NCI-H446 treated with DMSO at 0.1 percent for 48 hours (cell line): Measurements from ENCODE around the gene ATAD1.
"Not testable (repeated sequence)": the region's sequence is repeated elsewhere in the genome, so short reads cannot be mapped to it uniquely, and the experiment has no call there.

ENCODE experiments used
- DNase-seq: peaks from one replicate; lab custom pipeline; 2025; lab: John Stamatoyannopoulos, UW

ATAD1 gene

DNA sequence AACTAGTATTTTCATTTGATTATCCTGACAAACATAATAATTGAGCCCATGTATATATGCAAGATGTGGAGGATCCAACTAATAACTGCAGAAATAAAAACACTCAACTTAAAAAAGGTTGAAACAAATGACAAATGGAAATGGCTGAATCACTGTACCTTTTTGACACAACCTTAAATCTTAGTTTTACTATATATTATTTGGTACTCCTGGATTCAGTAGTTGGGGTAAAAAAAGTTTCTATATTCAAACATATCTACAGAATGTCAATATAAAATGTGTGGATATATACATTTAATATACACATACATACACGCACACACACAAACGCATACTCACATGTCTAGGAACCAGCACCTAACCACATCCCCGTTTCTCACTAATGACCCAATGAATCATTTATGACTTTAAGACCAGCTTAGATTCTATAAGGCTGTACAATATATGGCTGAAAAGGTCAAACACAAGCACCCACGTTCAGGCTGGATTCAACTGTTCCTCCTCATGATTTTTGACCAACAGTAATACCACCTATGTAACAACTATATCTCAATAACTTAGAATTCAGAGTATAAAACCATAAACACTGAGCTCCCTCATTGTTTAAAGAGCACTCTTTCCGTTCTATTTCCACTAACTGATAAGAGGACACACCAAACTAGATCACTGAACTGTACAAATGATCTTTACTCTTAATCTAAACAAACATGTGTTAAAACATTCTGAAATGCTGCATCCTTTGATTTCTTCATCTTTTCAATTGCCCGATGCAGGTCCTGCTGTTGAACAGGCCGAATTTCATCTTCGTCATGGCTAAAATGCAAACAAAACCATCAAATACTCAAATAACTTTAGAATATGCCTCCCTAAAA is 63.8 kb downstream of the ATAD1 start:
- no peak for DNase-seq

DNA sequence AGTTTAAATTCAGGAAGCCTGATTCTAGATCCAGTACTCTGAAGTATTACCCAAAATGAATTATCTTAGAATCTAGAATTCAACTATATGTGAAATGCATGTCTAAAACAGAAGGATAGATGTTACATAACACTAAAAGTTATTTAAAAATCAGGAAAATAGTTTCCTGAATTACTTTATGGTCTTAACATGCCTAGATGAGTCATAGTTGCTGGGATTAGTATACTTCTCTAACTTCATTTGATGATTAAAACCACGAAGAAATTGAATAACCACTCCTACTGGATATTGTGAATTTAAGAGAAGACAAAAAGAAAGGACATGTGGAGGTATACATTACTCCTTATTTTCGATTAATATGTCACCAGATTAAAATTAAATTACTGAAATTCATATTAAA is 65.5 kb downstream of the ATAD1 start:
- no peak for DNase-seq

DNA sequence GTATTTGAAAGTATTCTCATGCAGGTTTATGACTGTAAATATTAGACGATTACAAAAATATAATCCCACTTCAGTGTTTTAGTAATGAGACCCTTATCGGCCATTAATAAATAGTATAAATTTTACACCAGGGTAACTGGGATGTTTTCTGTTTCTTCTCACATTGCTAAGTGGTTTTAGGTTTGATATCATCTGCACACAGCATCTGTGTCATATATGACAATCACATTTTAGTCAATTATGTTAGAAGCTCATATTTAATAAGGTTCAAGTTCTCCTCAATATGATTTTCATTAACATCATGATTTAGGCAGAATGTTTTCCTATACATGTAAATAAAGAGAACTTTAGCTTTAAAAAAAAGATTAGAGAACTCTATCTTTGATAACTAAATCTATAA is 66.8 kb downstream of the ATAD1 start:
- DNase-seq = no peak

DNA sequence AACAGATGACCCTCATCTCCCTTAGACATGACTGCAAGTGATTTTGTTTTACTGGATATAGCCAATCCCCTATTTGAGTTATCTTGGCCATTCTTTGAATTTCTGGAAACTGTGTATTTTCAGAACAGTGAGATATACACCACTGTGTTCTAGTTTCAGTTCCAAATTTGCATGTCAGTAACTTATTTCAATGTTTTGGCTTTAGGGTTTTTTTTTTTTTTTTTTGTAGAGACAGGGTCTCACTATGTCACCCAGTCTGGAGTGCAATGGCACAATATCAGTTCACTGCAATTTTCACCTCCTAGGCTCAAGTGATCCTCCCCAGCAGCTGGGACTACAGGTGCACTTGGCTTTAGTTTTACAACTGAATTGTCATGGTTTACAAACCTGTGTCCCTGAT is 67.2 kb downstream of the ATAD1 start:
- no peak for DNase-seq

DNA sequence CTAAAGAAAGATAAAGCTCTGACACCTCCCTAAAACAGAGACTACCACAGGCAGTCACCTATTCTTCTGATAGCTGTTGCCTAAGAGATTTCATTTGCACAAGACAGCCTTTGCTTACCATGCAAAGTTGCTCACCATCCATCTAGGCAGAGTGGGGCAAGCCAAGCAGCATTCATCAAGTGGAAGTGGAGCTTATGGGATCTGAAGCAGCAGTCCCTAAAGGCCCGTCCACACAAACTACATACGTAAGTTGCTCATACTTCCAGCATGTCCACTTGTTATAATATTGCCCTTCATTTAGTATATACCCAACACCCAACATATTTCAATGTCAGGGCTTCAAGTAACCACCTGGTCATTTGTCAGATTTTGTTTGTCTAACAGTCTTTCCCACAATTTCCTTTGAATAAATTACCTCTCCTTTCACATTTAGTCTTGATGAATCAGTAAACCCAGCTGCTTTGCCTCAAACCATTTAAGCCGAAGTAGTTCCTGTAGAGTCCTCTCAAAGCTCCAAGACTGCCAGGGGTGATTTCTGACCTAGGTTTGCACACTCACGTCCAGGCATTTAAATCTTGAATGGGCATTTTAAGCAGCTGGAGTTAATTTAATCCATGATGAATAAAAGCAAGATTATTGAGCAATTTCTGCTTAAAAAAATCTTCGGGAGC is 67.9 kb downstream of the ATAD1 start:
- no peak for DNase-seq

DNA sequence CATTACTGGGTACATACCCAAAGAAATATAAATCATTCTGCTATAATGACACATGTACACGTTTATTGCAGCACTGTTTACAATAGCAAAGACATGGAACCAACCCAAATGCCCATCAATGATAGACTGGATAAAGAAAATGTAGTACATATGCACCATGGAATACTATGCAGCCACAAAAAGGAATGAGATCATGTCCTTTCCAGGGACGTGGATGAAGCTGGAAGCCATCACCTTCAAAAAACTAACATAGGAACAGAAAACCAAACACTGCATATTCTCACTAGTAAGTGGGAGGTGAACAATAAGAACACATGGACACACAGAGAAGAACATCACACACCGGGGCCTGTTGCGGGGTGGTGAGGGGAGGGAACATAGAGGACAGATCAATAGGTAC is 69.8 kb downstream of the ATAD1 start:
- DNase-seq = not testable (repeated sequence)

DNA sequence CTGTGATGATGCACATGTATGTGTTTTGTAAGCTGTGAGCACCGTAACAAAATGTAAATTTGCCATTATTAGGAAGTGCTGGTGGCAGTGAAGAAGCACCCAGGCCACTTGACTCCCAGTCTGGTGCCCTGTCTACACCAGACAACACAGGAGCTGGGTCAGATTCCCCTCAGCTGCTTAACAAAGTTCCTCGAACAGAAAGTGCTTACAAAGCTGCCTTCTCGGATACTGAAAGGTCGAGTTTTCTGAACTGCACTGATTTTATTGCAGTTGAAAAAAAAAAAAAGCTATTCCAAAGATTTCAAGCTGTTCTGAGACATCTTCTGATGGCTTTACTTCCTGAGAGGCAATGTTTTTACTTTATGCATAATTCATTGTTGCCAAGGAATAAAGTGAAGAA is 71.1 kb downstream of the ATAD1 start:
- no peak for DNase-seq

DNA sequence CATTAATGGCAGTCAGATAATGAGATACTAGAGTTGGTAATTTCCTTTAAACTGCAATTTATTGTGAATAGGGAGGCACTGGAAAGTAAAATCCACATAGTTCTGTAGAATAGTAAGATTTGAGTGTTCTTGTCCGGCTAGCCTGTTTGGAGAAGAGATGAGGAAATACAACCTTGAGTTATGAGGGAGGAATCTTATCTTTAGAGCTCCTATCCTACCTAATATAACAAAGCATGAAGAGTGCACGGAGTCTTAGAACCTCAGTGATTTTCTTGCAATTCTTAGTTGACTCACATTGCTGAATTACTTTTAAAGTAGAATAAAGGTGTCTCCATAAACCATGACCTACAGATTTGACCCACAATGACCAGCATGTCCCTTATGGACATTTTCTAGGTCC is 73.4 kb downstream of the ATAD1 start:
- DNase-seq = no peak

DNA sequence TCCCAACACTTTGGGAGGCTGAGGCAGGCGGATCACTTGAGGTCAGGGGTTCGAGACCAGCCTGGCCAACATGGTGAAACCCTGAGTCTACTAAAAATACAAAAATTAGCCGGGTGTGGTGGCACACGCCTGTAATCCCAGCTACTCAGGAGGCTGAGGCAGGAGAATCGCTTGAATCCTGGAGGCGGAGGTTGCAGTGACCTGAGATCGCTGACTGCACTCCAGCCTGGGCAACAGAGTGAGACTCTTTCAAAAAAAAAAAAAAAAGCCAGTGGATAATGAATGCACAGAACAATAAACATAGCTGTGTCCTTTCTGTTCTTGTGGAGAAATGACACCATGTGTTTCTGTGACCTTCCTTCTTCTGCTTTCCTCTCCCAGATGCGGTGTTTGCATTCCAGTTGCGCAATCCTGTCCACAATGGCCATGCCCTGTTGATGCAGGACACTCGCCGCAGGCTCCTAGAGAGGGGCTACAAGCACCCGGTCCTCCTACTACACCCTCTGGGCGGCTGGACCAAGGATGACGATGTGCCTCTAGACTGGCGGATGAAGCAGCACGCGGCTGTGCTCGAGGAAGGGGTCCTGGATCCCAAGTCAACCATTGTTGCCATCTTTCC is 74.9 kb downstream of the ATAD1 start:
- not testable (repeated sequence) for DNase-seq

DNA sequence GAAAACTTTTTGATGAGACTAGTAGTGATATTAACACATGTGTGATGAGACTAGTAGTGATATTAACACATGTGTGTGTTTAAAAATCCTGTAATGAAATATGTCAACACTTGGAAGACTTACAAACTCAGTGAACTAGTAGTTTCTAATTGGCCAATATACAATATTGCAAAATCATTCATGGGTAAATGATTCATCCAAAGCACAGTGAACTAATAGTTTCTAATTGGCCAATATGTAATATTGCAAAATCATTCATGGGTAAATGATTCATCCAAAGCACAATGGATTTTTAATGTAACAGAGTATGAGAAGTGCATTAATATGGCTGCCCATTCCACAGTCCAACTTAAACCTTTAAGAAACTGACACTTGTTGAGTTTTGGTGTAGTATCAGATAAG is 77.8 kb downstream of the ATAD1 start:
- DNase-seq = no peak

DNA sequence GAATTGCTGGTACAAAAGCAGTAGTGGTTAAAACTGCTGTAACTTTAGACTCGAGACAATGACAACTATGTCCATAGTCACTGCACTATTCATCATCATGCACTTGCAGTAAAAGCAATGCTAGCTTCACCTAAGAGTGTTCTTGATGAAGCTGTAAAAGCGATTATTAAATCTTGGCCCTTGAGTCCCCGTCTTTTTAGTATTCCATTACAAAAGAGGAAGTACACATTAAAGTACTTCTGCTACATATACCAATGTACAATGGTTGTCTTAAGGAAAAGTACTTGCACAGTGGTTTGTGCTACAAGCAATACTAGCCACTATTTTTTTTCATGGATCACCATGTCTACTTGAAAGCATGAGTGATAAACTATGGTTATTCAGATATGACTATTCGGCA is 78.3 kb downstream of the ATAD1 start:
- DNase-seq = no peak

DNA sequence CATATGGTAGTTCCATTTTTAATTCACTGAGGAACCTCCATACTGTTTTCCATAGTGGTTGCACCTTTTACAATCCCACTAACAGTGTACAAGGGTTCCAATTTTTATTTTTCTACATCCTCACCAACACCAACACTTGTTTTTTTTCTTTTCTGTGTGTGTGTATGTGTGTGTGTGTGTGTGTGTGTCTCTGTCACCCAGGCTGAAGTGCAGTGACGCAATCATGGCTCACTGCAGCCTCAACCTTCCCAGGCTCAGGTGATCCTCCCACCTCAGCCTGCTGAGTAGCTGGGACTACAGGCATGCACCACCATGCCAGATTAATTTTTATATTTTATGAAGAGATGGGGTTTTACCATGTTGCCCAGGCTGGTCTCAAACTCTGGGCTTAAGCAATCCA is 79.8 kb downstream of the ATAD1 start:
- DNase-seq = not testable (repeated sequence)

DNA sequence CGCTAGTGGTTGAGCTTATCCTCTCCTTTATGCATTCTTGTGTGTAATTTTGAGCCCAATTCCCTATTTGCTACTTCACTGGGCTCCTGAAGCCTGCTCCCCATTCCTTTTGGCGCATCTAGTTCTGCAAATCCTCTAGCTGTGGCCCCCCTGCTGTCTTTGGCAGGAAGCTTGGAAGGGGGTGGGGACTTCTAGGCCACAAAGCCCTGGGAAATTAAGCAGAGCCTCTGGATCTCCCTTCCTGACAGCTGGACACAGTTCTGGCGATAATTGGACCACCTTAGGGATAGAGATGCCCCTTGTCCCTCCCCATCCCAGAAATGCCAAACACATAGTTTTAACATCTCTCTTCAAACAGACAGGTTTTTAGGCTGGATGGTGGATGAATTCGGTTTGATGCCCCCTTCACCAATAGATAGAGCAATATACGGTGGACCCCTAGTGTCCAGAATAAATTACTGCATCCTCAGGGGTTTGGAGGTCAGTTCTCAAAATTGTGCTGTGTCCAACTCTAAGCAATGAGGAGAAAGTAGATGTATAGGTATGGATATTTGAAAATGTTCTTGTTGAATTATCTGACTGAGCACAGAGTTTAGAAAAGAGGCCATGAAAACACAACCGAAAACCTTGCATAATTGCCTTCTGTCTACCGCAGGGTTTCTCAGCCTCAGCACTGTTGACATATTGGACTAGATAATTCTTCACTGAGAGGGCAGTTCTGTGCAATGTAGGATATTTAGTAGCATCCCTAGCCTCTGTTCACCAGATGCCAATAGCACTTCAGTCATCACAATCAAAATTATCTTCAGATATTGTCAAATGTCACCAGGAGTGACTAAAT is 82.8 kb downstream of the ATAD1 start:
- DNase-seq = no peak

DNA sequence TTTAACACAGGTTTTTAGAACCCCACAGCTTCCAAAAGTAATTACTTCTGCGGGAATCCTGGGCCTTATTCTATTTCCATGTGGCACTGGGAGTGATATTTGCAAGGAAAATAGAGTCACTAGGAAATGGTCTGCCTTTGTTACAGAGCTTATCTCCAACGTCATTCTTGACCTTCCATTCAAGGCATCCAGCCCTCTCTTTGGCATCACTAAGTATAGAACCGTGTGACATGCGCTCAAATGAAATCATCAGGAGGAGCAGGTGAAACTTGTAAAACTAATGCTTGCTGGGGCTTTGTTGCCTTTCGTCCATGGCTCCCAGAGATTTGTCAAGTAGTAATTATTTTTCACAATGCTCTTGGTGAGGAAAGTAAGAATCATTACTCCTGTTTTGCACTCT is 84.9 kb downstream of the ATAD1 start:
- no peak for DNase-seq

DNA sequence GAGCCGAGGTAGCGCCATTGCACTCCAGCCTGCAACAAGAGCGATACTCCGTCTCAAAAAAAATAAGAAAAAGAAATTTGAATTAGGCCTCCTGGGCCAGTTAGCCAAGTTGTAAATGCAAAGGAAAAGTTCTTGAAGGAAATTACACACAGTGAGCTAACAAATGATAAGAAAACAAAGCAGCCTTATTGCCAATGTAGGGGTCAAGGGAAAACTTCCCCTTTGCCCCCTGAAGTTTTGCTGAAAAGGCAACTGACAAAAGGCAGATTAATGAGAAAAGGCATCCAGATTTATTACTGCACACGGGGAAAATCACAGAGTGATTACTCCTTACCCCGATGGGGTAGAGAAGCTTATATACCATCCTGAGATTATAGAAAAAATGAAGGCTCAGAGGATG is 88.1 kb downstream of the ATAD1 start:
- DNase-seq = no peak

DNA sequence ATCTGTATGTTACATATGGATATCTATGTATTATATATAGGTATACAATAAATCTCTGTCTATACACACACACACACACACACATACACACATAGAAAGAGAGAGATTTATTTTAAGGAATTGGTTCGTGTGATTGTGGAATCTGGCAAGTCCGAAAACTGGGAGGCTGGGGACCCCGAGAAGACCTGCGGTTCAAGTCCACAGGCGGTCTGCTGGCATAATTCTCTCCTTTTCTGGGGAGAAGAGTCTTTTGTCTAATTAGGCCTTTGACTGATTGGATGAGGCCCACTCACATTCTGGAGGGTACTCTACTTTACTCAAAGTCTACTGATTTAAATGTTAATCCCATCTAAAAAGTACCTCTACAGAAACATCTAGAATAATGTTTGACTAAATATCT is 93.2 kb downstream of the ATAD1 start:
- DNase-seq = no peak

DNA sequence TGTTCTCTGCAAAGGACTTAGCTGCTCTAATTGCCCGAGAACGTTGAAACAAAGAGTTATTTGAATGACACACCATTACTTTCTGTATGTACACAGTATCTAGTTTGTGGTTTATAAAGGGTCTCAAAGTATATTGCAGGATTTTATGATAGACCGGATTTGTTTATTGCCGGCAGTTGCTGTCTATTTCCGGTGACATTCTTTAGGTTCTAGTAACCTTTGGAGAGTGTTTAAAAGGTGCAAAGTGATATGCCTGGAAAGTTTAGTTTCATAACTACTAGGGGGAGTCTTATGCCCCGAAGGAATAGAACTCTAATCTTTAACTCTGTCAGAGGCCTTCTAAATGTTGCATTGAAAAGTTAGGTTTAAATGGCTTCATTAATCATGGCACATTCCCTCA is 94.5 kb downstream of the ATAD1 start:
- no peak for DNase-seq

DNA sequence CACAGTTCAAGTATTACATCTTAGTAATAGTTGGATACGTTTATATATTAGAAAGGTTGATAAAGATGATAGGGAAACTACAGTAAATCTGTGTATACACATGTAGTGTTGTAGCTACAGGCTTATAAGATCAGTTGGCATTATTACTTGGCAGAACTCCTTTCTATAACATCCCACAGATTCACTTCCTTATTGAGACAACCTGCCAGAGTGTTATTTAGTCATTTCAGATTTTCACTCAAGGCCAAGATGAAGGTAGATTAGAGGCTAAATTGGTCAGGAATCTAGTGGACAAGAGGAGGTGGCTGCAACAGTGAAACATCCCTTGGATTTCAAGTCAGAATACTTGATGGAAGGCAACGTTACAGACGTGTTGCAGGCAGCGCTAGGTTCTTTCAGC is 95.3 kb downstream of the ATAD1 start:
- DNase-seq = no peak

DNA sequence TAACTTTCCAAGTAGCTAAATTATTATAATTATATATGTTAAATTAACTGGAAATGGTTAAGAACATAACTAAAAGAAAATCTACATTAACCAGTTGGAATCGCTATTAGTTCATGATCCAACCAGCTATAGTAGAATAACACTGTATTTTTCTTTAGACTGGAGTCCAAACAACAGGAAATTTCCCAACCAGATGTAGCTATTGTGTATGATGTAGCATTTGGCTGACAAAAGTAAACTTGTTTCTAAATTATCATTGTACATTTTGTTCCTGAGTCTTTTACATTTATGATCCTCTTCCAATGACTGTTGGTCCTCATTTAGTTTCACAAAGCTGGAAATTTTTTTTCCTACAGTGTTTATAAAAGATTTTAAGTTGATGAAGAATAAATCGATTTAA is 96.2 kb downstream of the ATAD1 start:
- DNase-seq = no peak

DNA sequence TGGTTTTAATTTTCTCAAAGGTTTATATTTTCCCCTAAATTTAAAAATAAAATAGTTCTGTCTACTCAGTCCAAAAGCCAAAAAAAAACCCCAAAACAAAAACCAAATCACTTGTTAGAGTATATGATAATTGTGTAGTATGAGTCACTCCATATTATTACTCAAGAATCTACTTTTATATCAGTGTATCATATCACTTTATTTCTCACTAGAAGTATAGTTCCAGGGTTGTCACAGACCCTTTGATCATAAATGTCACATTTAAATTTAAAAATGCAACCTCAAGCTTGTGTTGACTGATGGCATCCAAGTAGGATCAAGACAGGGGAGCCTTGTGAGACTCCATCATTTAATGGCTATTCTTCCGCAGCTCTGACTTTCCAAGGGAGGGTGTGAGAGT is 97.4 kb downstream of the ATAD1 start:
- no peak for DNase-seq

DNA sequence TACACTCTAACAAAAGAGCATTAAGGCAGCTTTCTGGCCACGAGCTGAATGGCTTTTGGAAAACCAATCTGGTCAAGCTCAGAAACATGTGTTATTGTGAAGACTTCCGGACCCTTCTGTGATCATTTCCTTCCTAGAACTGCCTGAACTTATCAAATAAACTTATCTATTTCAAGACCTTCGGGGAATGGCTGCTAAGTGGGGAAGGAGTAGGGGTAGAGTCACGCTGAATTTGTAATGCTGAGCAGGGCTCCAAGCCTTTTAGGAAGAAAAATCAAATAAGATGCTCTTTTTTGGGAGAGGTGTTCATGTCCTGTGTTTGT is 101.7 kb downstream of the ATAD1 start:
- no peak for DNase-seq

DNA sequence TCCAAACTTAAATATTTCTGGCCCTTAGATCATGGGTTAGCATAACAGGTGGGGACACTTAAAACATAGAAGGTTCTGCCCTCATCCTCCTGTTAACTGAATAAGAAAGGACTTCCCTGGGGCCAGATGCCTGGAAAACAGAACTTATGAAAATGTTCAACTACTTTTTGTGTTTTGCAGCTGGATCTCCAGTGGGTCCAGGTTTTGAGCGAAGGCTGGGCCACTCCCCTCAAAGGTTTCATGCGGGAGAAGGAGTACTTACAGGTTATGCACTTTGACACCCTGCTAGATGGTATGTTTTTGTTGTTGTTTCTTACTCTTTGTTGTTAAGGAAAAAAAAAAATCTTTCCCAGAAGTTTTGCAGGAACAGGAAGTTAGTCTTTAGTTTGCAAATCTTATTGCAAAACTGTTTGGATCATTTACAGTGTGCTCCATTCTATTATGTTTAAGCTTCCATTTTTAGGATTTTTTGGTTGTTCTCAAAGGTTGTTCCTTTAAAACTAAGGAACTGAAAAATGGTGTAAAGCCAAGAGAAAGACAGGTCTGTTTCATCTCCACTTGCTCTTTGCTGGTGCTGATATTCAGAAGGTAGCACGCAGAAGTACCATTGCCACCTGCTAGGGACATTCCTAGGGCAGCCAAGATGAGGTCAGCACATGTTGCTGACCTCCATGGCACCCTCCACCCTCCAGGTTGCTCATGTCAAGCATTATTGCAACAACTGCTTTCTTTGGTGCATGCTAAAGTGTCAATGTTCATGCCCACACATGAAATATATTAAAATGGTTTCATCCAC is 102.3 kb downstream of the ATAD1 start:
- no peak for DNase-seq
